Stimulated activated CD4-positive, alpha-beta T cell treated with anti-CD3 and anti-CD28 coated beads, TNF-alpha, amount 100 ng/mL, for 4 hours (primary cell): ENCODE results near the gene KRTAP4-2.
"Not testable (repeated sequence)": the region's sequence is repeated elsewhere in the genome, so short reads cannot be mapped to it uniquely, and the experiment has no call there.

Experiments used
- DNase-seq, 3 experiments: peaks; one replicate each; pipeline ENCODE4 v3.0.0-alpha.2; 2020; ENCODE audit warnings: low read depth in 3 of 3

Gene KRTAP4-2

GRCh38 chr17:41177727-41178271, at the start of gene KRTAP4-2:
TSS of gene KRTAP4-2 (minus strand) at chr17:41178221. CDS start at chr17:41178164, 57 bp downstream.
- DNase-seq: no peak

DNA sequence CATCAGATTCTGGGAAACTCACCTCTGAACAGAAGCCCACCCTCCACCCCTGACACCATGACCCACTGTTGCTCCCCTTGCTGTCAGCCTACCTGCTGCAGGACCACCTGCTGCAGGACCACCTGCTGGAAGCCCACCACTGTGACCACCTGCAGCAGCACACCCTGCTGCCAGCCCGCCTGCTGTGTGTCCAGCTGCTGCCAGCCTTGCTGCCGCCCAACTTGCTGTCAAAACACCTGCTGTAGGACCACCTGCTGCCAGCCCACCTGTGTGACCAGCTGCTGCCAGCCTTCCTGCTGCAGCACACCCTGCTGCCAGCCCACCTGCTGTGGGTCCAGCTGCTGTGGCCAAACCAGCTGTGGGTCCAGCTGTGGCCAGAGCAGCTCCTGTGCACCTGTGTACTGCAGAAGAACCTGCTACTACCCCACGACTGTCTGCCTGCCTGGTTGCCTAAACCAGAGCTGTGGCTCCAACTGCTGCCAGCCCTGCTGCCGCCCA, 48.6 kb upstream of the KRTAP4-2 start, which contains the start of gene KRTAP9-2:
Gene KRTAP9-2, plus strand, starts transcription at position 51 of the 498 bp plus-strand sequence. Its CDS starts 7 bp downstream, at position 58.
- DNase-seq: not testable (repeated sequence)

- no peak for DNase-seq
Observed at GRCh38 chr17:41226051-41226450, 48.0 kb upstream of the KRTAP4-2 start.

DNA sequence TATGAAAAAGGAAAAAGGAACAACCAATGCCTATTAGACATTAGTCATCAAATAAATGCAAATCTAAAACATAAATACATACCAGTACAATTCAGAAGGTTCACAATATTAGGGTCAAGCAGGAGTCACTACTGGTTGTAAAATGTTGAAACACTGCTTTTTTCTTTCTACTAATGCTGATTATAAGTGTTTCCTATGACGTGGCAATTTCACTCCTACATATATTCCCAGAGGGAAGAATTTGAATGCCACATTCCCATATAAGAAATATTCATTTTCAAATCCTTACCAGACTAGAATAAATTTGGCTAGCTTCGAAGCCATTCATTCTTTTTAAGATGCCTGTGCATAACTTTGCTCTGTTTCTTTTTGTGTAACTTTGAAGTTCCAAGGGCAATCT, 45.8 kb upstream of the KRTAP4-2 start:
- DNase-seq: no peak

GRCh38 chr17:41215681-41216080, 37.7 kb upstream of the KRTAP4-2 start:
- DNase-seq: no peak

DNA sequence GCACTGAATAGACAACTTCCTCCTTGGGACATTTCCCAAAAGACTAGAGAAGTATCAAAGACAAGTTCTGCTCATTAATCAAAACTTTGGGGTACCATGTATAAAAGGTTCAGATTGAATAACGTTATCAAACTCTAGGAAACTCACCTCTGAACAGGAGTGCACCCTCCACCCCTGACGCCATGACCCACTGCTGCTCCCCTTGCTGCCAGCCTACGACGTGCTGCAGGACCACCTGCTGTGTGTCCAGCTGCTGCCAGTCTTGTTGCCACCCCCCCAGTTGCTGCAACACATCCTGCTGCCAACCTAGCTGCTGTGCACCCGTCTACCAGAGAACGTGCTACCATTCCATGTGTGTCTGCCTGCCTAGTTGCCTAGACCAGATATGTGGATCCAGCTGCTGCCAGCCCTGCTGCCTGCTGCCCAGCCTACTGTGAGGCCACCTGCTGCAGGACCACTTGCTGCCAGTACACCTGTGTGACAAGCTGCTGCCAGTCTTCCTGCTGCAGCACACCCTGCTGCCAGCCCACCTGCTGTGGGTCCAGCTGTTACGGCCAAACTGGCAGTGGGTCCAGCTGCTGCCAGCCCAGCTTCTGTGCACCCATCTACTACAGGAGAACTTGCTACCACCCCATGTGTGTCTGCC, 34.6 kb upstream of the KRTAP4-2 start:
- DNase-seq: no peak

DNA sequence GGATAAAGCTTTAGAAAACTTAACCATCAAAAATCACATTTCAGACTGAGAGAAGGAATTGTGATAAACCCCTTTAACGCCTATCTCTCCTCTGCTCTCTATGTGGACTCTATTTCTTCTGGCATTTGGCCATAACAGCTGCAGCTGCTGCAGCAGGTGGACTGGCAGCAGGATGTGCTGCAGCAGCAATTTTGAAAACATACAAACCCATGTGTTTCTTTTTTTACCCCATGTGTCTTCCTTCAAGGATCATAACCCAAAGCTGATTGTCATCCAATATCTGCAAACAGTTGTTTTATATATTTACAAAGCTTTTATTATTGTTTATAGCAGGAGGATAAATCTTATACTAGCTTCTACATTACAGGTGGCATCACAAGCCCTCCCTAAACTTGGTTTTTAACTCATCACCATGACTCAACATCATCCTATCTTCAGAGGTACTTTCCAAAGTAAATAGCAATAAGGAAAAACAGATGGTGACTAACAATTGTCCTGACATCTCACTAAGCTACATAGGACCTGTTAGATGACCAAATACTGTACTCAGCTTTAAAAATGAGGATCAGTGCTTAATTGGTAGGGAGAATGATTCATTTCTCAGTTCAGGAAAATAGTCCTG, 33.9 kb upstream of the KRTAP4-2 start:
- no peak for DNase-seq

DNA sequence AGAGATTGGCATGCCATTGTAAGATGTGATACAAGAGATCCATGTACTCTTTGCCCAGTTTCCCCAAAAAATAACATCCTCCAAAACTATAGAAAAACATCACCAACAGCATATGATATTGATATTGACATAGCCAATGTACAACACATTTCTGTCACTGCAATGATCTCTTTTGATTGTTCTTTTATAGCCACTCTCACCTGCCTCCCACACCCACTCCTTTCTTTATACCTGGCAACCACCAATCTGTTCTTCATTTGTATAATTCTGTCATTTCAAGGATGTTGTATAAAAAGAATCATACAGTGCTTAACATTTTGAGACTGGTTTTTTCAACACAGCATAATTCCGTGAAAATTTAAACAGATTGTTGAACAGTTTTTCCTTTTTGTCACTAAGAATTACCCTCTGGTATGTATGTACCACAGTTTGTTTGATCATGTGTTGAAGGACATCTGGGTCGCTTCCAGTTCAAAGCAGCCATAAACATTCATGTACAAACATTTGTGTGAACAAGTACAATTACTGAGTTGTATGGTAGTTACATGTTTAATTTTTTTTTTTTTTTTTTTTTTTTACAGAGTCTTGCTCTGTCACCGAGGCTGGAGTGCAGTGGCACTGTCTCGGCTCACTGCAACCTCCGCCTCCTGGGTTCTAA, 21.5 kb upstream of the KRTAP4-2 start:
- no peak for DNase-seq

GRCh38 chr17:41196068-41196467, 18.0 kb upstream of the KRTAP4-2 start:
- DNase-seq: no peak

DNA sequence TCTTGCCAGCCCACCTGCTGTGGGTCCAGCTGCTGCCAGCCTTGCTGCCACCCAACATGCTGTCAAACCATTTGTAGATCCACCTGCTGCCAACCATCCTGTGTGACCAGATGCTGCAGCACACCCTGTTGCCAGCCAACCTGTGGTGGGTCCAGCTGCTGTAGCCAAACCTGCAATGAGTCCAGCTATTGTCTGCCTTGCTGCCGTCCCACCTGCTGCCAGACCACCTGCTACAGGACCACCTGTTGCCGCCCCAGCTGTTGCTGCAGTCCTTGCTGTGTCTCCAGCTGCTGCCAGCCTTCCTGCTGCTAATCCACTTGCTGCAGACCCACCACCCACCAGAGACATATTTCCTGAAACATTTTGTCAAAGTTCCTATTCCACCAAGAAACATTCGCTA, 12.3 kb upstream of the KRTAP4-2 start:
- no peak for DNase-seq

- DNase-seq: not testable (repeated sequence)
Observed at GRCh38 chr17:41189837-41190318, 11.9 kb upstream of the KRTAP4-2 start, which contains the start of gene KRTAP9-1. TSS of gene KRTAP9-1 (plus strand) at chr17:41189887. CDS start at chr17:41189887, 0 bp downstream.

DNA sequence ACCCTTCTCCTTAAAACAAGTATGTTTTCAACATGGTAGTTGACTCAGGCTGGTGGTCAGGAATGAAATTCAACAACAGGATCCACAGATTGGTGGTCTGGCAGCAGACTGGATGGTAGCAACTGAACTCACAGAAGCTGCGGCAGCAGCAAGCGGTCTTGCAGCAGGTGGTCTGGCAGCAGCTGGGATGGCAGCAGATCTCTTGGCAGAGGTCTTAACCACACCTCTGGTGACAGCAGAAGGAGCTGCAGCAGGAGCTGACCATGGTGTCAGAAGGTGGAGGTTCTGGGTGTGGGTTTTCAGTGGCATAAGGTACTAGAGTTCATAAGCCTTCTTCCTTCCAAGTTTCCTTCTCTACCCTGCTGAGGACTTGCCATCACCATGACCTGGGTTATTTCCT, 8.9 kb upstream of the KRTAP4-2 start:
- DNase-seq: no peak

- no peak for DNase-seq
Observed at GRCh38 chr17:41185001-41185400, 7.0 kb upstream of the KRTAP4-2 start.

GRCh38 chr17:41184480-41184961, 6.5 kb upstream of the KRTAP4-2 start, which contains the start of gene KRTAP4-1:
TSS of gene KRTAP4-1 (minus strand) at chr17:41184911. CDS start at chr17:41184854, 57 bp downstream.
- DNase-seq: no peak

- DNase-seq: no peak
Observed at GRCh38 chr17:41178843-41179616, 1.0 kb upstream of the KRTAP4-2 start.

DNA sequence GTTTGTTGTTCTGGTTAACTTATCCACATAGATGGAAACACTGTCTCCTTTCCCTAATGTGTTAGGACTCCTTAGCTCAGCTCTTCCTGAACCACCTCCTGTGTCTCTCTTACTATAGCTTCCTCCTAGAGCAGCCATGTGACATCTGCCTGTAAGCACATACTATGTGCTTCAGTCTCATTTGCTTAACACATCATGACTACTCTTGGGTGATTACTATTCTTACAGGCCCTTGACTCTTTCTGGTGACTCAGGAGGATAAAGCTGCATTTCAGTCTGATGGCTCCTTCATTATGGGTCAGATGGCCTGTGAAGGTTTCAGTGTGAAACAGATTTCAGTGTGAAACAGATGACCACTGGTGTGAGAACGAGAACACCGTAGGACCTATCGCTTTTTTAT, 320 bp upstream of the KRTAP4-2 start:
- no peak for DNase-seq

DNA sequence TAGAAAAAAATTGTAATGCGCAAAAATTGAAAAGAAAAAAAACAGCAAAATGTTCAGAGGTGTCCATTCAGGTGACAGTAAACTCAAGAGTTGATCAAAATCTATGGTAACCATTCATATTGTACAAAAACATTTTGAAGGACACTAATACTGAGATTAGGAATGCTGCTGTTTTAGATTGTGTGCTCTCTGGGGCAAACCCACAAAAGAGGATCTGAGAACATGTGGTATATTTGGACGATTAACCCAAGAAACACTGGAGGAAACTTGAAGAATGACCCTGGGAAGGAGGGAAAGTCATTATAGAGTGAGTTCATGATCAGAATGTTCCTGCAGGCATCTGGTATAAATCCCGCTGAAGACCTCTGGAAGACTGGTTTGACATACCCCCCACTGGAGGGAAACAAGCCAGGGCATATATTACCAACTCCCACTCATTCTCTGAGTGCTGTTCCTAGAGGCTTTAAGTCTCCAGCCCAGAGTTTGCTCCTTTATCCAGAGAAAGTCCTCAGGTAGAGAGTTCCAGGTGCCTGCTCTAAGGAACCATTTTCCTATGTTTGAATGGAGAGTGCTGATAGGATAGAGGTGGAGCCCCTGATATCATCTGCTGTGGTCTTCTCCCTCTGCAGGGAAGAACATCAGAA, 1.2 kb downstream of the KRTAP4-2 start:
- DNase-seq: no peak

DNA sequence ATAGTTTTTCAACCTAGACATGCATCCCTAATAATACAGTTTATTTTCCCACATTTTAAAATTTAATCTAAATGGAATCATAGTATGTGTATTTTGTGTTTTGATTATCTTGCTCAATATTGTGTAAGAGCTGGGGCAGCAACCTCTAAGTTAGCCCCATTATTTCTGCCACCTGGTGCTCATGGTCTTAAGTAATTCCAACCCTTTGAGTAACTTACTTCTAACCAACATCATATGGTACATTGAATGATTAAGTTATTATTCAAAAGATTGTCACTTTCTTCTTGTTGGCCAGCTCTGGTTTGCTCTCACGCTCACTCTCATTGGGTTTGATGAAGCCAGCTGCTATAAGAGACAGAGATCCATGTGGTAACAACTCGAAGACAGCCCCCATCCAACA, 6.1 kb downstream of the KRTAP4-2 start:
- no peak for DNase-seq

GRCh38 chr17:41168121-41168520, 9.9 kb downstream of the KRTAP4-2 start, which contains the start of gene KRTAP4-3:
TSS of gene KRTAP4-3 (minus strand) at chr17:41168221. CDS start at chr17:41168172, 49 bp downstream.
- DNase-seq: no peak

DNA sequence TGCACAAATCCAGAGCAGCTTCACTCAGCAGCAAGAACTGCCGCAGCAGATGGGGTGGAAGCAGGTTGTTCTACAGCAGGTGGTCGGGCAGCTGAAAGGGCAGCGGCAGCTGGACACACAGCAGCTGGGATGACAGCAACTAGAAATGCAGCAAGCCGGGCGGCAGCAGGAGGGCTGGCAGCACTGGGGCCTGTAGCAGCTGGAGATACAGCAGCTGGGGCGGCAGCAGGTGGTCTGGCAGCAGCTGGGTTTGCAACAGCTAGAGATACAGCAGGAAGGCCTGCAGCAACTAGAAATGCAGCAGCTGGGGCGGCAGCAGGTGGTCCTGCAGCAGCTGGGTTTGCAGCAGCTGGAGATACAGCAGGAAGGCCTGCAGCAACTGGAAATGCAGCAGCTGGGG, 10.5 kb downstream of the KRTAP4-2 start:
- no peak for DNase-seq
